Measurements from ENCODE around the gene ELOVL2.

ELOVL2 gene

GRCh38 chr6:10977231-10977968 lies 66.7 kb downstream of the ELOVL2 start:
- DNase-seq (ENCODE audit: low spot score) = no peak

GRCh38 chr6:10976571-10976970 lies 67.5 kb downstream of the ELOVL2 start:
- DNase-seq (ENCODE audit: low spot score) = no peak

- no peak for DNase-seq (ENCODE audit: low spot score)
These were observed 71.9 kb downstream of the ELOVL2 start for GRCh38 chr6:10972196-10972595.

- DNase-seq (ENCODE audit: low spot score) = no peak
These were observed 73.4 kb downstream of the ELOVL2 start for GRCh38 chr6:10970731-10971130.

- DNase-seq (ENCODE audit: low spot score) = no peak
These were observed 75.3 kb downstream of the ELOVL2 start for GRCh38 chr6:10968776-10969175.

- DNase-seq (ENCODE audit: low spot score) = no peak
These were observed 79.4 kb downstream of the ELOVL2 start for GRCh38 chr6:10964684-10965083.

GRCh38 chr6:10963113-10963512 lies 81.0 kb downstream of the ELOVL2 start:
- DNase-seq (ENCODE audit: low spot score) = no peak

GRCh38 chr6:10962673-10963072 lies 81.4 kb downstream of the ELOVL2 start:
- no peak for DNase-seq (ENCODE audit: low spot score)

- no peak for DNase-seq (ENCODE audit: low spot score)
These were observed 82.3 kb downstream of the ELOVL2 start for GRCh38 chr6:10961837-10962236.

GRCh38 chr6:10960171-10960570 lies 83.9 kb downstream of the ELOVL2 start:
- no peak for DNase-seq (ENCODE audit: low spot score)

GRCh38 chr6:10957414-10957886 lies 86.7 kb downstream of the ELOVL2 start:
- no peak for DNase-seq (ENCODE audit: low spot score)

GRCh38 chr6:10956776-10957175 lies 87.3 kb downstream of the ELOVL2 start:
- DNase-seq (ENCODE audit: low spot score) = no peak

GRCh38 chr6:10954590-10955010 lies 89.5 kb downstream of the ELOVL2 start:
- peak; percentile 42 for DNase-seq (ENCODE audit: low spot score)

GRCh38 chr6:10951675-10952282 lies 92.3 kb downstream of the ELOVL2 start:
- DNase-seq (ENCODE audit: low spot score) = peak; percentile 5

GRCh38 chr6:10949579-10950490 lies 94.3 kb downstream of the ELOVL2 start:
- DNase-seq (ENCODE audit: low spot score) = no peak

- no peak for DNase-seq (ENCODE audit: low spot score)
These were observed 96.1 kb downstream of the ELOVL2 start for GRCh38 chr6:10947966-10948365.

GRCh38 chr6:10945845-10946244 lies 98.3 kb downstream of the ELOVL2 start:
- no peak for DNase-seq (ENCODE audit: low spot score)

GRCh38 chr6:10939840-10940239 lies 104.3 kb downstream of the ELOVL2 start:
- DNase-seq (ENCODE audit: low spot score) = no peak

GRCh38 chr6:10933126-10933525 lies 111.0 kb downstream of the ELOVL2 start:
- DNase-seq (ENCODE audit: low spot score) = no peak

Data from LoVo (cell line).